Vagina (tissue), 2 donors: ENCODE results near the gene CREG2. TPM values are rescaled to one million over a fixed set of nuclear protein-coding genes. Genes with fewer than 3 reads are reported as not detected.

Experiments
- DNase-seq, 2 donors: peaks; one replicate each; pipeline ENCODE4 v3.0.0-alpha.2; 2017; ENCODE audit errors: extremely low spot score in 2 of 2
- H3K27ac ChIP-seq: fragments of 200-600 bp; sonication (generic); one replicate; pipeline ENCODE4 v1.5.1; 2019
- H3K27me3 ChIP-seq: fragments of 200-600 bp; sonication (generic); one replicate; pipeline ENCODE4 v1.5.1; 2019
- H3K36me3 ChIP-seq, 2 donors: fragments of 200-600 bp; sonication (generic); one replicate each; pipeline ENCODE4 v1.5.1; 2017 to 2019
- H3K4me1 ChIP-seq: fragments of 200-600 bp; sonication (generic); one replicate; pipeline ENCODE4 v1.5.1; 2019
- H3K4me3 ChIP-seq, 2 donors: fragments of 200-600 bp; sonication (generic); 1 replicate in 1 of 2; 2 replicates in 1 of 2; pipeline ENCODE4 v1.5.1; 2016 to 2019
- H3K9me3 ChIP-seq: fragments of 200-600 bp; sonication (generic); one replicate; pipeline ENCODE4 v1.5.1; 2019
- CTCF ChIP-seq, 3 experiments: fragments of 450-650 bp in 2 of 3; fragments of 200-600 bp in 1 of 3; sonication (generic) in 1 of 3; IDR thresholded peaks; one replicate each; pipeline ENCODE4 v1.5.1; 2017 to 2019; ENCODE audit warnings: antibody characterized with exemption in 3 of 3, mild to moderate bottlenecking in 2 of 3, moderate library complexity in 2 of 3
- POLR2A ChIP-seq, 2 donors: fragments of 450-650 bp; IDR thresholded peaks; one replicate each; pipeline ENCODE4 v1.6.1; 2017; ENCODE audit warnings: antibody characterized with exemption in 2 of 2, mild to moderate bottlenecking in 2 of 2, moderate library complexity in 2 of 2
- POLR2AphosphoS5 ChIP-seq, 2 donors: sonication (generic); formaldehyde crosslinking; IDR thresholded peaks; one replicate each; pipeline ENCODE4 v1.9.0; 2017; ENCODE audit warnings: antibody characterized with exemption in 2 of 2, mild to moderate bottlenecking in 2 of 2, low read depth in 1 of 2; ENCODE audit not compliant: insufficient read depth in 1 of 2
- intact Hi-C: fragments of 100-400 bp; cut with DNase I; formaldehyde crosslinking; loops from one replicate; pipeline ENCODE4 v1.15.1; 2023
- total RNA-seq: library from RNA; depleted of rRNA; stranded (reverse); fragments of >200 nt; gene quantifications from one replicate; pipeline ENCODE4 v1.2.3, GENCODE V29; 2016

Gene CREG2
- total RNA-seq, 1 donor from 2014 or later = 0.25 TPM

- H3K36me3 ChIP-seq = no peaks in the 10 kb centered on the region
- TF ChIP-seq CTCF (IDR thresholded peaks at IDR 0.05) (no peak), POLR2AphosphoS5 (IDR thresholded peaks at IDR 0.05; ENCODE audit: insufficient read depth in 1 of 2, low read depth in 1 of 2) (no peak), POLR2A (IDR thresholded peaks at IDR 0.05) (no peak)
- no peaks in the 10 kb centered on the region for H3K4me1 ChIP-seq
- DNase-seq = no peak
- H3K27ac ChIP-seq = no peak overlapping the region
- H3K27me3 ChIP-seq = no peaks in the 10 kb centered on the region
- no peak overlapping the region for H3K4me3 ChIP-seq
- no peaks in the 10 kb centered on the region for H3K9me3 ChIP-seq
- intact Hi-C loops = no loop called here
Measured at GRCh38 chr2:101362316-101362715, 25.0 kb downstream of the CREG2 start.

- no peak overlapping the region for H3K4me3 ChIP-seq
- H3K27ac ChIP-seq = no peak overlapping the region
- no peaks in the 10 kb centered on the region for H3K27me3 ChIP-seq
- H3K4me1 ChIP-seq = no peaks in the 10 kb centered on the region
- TF ChIP-seq POLR2A (IDR thresholded peaks at IDR 0.05) (no peak), CTCF (IDR thresholded peaks at IDR 0.05) (no peak), POLR2AphosphoS5 (IDR thresholded peaks at IDR 0.05; ENCODE audit: insufficient read depth in 1 of 2, low read depth in 1 of 2) (no peak)
- DNase-seq = no peak
- intact Hi-C loops = no loop called here
- H3K36me3 ChIP-seq = no peaks in the 10 kb centered on the region
- no peaks in the 10 kb centered on the region for H3K9me3 ChIP-seq
Measured at GRCh38 chr2:101361522-101361921, 25.8 kb downstream of the CREG2 start.

- Histone ChIP-seq H3K4me1 (no peaks in the 10 kb centered on the region), H3K9me3 (no peaks in the 10 kb centered on the region), H3K27ac (no peak overlapping the region), H3K4me3 (no peak overlapping the region), H3K36me3 (no peaks in the 10 kb centered on the region), H3K27me3 (no peaks in the 10 kb centered on the region)
- no peak for TF ChIP-seq CTCF (IDR thresholded peaks at IDR 0.05)
- no peak for TF ChIP-seq POLR2AphosphoS5 (IDR thresholded peaks at IDR 0.05; ENCODE audit: insufficient read depth in 1 of 2, low read depth in 1 of 2)
- TF ChIP-seq POLR2A (IDR thresholded peaks at IDR 0.05) = no peak
- no peak for DNase-seq
- intact Hi-C loops = no loop called here
Measured at GRCh38 chr2:101361121-101361520, 26.2 kb downstream of the CREG2 start.

GRCh38 chr2:101360232-101360631, 27.1 kb downstream of the CREG2 start:
- no peaks in the 10 kb centered on the region for H3K27me3 ChIP-seq
- no peak overlapping the region for H3K27ac ChIP-seq
- H3K4me3 ChIP-seq = no peak overlapping the region
- intact Hi-C loops = no loop called here
- DNase-seq = no peak
- no peaks in the 10 kb centered on the region for H3K9me3 ChIP-seq
- TF ChIP-seq POLR2AphosphoS5 (IDR thresholded peaks at IDR 0.05; ENCODE audit: insufficient read depth in 1 of 2, low read depth in 1 of 2) = peak in 1 of 2 donors; percentile 28
- TF ChIP-seq POLR2A (IDR thresholded peaks at IDR 0.05) = no peak
- TF ChIP-seq CTCF (IDR thresholded peaks at IDR 0.05) = no peak
- H3K4me1 ChIP-seq = no peaks in the 10 kb centered on the region
- H3K36me3 ChIP-seq = no peaks in the 10 kb centered on the region

- H3K27me3 ChIP-seq = no peaks in the 10 kb centered on the region
- TF ChIP-seq POLR2A (IDR thresholded peaks at IDR 0.05) (no peak), CTCF (IDR thresholded peaks at IDR 0.05) (no peak), POLR2AphosphoS5 (IDR thresholded peaks at IDR 0.05; ENCODE audit: insufficient read depth in 1 of 2, low read depth in 1 of 2) (no peak)
- H3K9me3 ChIP-seq = no peaks in the 10 kb centered on the region
- intact Hi-C loops = no loop called here
- no peaks in the 10 kb centered on the region for H3K4me1 ChIP-seq
- no peak overlapping the region for H3K4me3 ChIP-seq
- no peak overlapping the region for H3K27ac ChIP-seq
- DNase-seq = no peak
- H3K36me3 ChIP-seq = no peaks in the 10 kb centered on the region
Measured at GRCh38 chr2:101359410-101359954, 27.8 kb downstream of the CREG2 start.
